ENCODE results near the gene CALU. TPM values are rescaled to one million over a fixed set of nuclear protein-coding genes. Genes with fewer than 3 reads are reported as not detected.
A peak's percentile ranks its signal among the peaks of the same experiment; 100 is the strongest.

The CALU gene
- polyA plus RNA-seq, 1 donor (not counting 4 experiments of a cell fraction or from before 2014, with no cell fraction given) = 155 TPM

DNA sequence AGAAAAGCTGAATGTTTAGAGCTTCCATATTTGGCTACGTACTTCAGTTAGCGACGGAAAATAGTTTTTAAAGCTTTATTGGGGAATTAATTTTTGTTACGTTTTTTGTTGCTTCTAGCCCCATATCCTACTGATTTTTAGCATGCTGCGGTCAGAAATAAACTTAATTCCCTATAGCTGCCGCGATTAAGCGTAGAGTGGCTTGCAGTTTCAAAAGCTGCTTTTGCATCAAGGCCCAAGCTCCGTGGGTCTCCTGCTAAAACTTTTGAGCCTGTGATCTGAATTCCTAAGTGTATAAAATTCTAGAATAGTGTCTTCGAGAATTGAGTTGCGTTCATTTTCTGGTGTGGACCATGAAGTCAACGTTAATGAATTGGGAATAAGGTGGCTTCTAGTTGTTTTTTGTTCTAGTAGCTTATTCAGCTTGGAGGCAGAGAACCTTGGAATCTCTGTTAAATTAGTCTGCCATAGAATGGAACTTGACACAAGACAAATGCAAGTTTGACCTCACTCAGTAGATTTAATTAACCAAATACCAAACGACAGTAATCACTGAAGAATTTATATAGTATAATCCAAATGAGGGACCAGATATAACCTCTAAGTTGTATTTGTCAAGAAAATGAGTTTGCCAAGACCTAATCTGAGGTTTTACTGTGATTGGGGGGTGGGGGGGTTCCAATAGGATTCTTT is 977 bp downstream of the CALU start:
- Histone ChIP-seq H3K36me3 (ENCODE audit: control insufficient read depth in 2 of 2, extremely low read depth in 1 of 2, insufficient read depth in 2 of 2, low read length in 2 of 2) (peaks cover 0 to 5% of the 10 kb centered on the region in 2 experiments), H3K79me2 (ENCODE audit: control insufficient read depth, insufficient read depth, low read length) (peaks cover 61% of the 10 kb centered on the region), H4K20me1 (ENCODE audit: control insufficient read depth, extremely low read depth, insufficient read depth, low read length) (peaks cover 30% of the 10 kb centered on the region), H3K4me1 (ENCODE audit: control insufficient read depth, extremely low read depth, insufficient read depth, low read length) (peaks cover 52% of the 10 kb centered on the region), H3K4me3 (ENCODE audit: control insufficient read depth in 2 of 3, extremely low read depth in 1 of 3, insufficient read depth in 2 of 3, low read depth in 1 of 3, low read length in 3 of 3) (peak overlapping the region; percentile 77 to 99 (median 96)), H3K9me3 (ENCODE audit: control insufficient read depth, low read depth, low read length) (no peaks in the 10 kb centered on the region), H3K9ac (ENCODE audit: control insufficient read depth, extremely low read depth, insufficient read depth, low read length) (peak overlapping the region; percentile 98), H2AFZ (ENCODE audit: control insufficient read depth, low read length) (no peak overlapping the region), H3K4me2 (ENCODE audit: control insufficient read depth, extremely low read depth, insufficient read depth, low read depth, low read length) (peak overlapping the region; percentile 97), H3K27me3 (ENCODE audit: control insufficient read depth, extremely low read depth, insufficient read depth, low read length) (no peaks in the 10 kb centered on the region), H3K9me1 (ENCODE audit: control insufficient read depth, extremely low read depth, insufficient read depth, low read length) (no peaks in the 10 kb centered on the region), H3K27ac (ENCODE audit: control insufficient read depth, insufficient read depth, low read length) (peak overlapping the region; percentile 94)
- FAIRE-seq (no peak), DNase-seq (ENCODE audit: low read depth, low spot score) (no peak)
- TF ChIP-seq CTCF (optimal IDR thresholded peaks at IDR 0.05 in 1 of 3, IDR thresholded peaks at IDR 0.05 in 1 of 3, conservative IDR thresholded peaks at IDR 0.05 in 1 of 3; ENCODE audit: extremely low read depth in 1 of 3, insufficient read depth in 2 of 3, low read length in 3 of 3) (no peak), EZH2 (IDR thresholded peaks at IDR 0.05; ENCODE audit: low read length) (no peak)
- dilution Hi-C loops (cut with MboI; ENCODE audit: extremely low pct_ligation_motif_present, low sequenced_read_pairs) = no loop called here

GRCh38 chr7:128740996-128741395 is 1.8 kb downstream of the CALU start:
- Histone ChIP-seq H2AFZ (ENCODE audit: control insufficient read depth, low read length) (no peak overlapping the region), H3K79me2 (ENCODE audit: control insufficient read depth, insufficient read depth, low read length) (peaks cover 69% of the 10 kb centered on the region), H3K4me3 (ENCODE audit: control insufficient read depth in 2 of 3, extremely low read depth in 1 of 3, insufficient read depth in 2 of 3, low read depth in 1 of 3, low read length in 3 of 3) (peak overlapping the region; percentile 77 to 99 (median 96)), H3K4me2 (ENCODE audit: control insufficient read depth, extremely low read depth, insufficient read depth, low read depth, low read length) (peak overlapping the region; percentile 97), H3K27me3 (ENCODE audit: control insufficient read depth, extremely low read depth, insufficient read depth, low read length) (no peaks in the 10 kb centered on the region), H4K20me1 (ENCODE audit: control insufficient read depth, extremely low read depth, insufficient read depth, low read length) (peaks cover 38% of the 10 kb centered on the region), H3K4me1 (ENCODE audit: control insufficient read depth, extremely low read depth, insufficient read depth, low read length) (peaks cover 48% of the 10 kb centered on the region), H3K9me3 (ENCODE audit: control insufficient read depth, low read depth, low read length) (no peaks in the 10 kb centered on the region), H3K36me3 (ENCODE audit: control insufficient read depth in 2 of 2, extremely low read depth in 1 of 2, insufficient read depth in 2 of 2, low read length in 2 of 2) (peaks cover 0 to 7% of the 10 kb centered on the region in 2 experiments), H3K27ac (ENCODE audit: control insufficient read depth, insufficient read depth, low read length) (peak overlapping the region; percentile 42), H3K9me1 (ENCODE audit: control insufficient read depth, extremely low read depth, insufficient read depth, low read length) (no peaks in the 10 kb centered on the region), H3K9ac (ENCODE audit: control insufficient read depth, extremely low read depth, insufficient read depth, low read length) (peak overlapping the region; percentile 98)
- TF ChIP-seq EZH2 (IDR thresholded peaks at IDR 0.05; ENCODE audit: low read length) (no peak), CTCF (optimal IDR thresholded peaks at IDR 0.05 in 1 of 3, IDR thresholded peaks at IDR 0.05 in 1 of 3, conservative IDR thresholded peaks at IDR 0.05 in 1 of 3; ENCODE audit: extremely low read depth in 1 of 3, insufficient read depth in 2 of 3, low read length in 3 of 3) (no peak)
- dilution Hi-C loops (cut with MboI; ENCODE audit: extremely low pct_ligation_motif_present, low sequenced_read_pairs) = no loop called here
- DNase-seq (ENCODE audit: low read depth, low spot score) (no peak), FAIRE-seq (no peak)

Data from keratinocyte (primary cell).